HepG2 (cell line): ENCODE results near the gene ZMYND8. TPM values are rescaled to one million over a fixed set of nuclear protein-coding genes. Genes with fewer than 3 reads are reported as not detected.
A peak's percentile ranks its signal among the peaks of the same experiment; 100 is the strongest.

ENCODE experiments used
- ADNP ChIP-seq: sonication (generic); formaldehyde crosslinking; IDR thresholded peaks from 2 replicates; pipeline ENCODE4 v1.4.0; 2020; ENCODE audit warnings: missing genetic modification reagents
- ATF6 ChIP-seq: sonication (generic); formaldehyde crosslinking; conservative IDR thresholded peaks from 2 replicates; pipeline ENCODE4 v1.4.0; 2020; ENCODE audit warnings: missing genetic modification reagents
- CREM ChIP-seq, 2 experiments: sonication (generic) in 1 of 2; formaldehyde crosslinking in 1 of 2; IDR thresholded peaks; 2 replicates each; pipeline versions ENCODE4 v1.4.0 to v1.6.1; 2016 to 2020; ENCODE audit warnings: antibody characterized with exemption in 1 of 2, mild to moderate bottlenecking in 1 of 2, missing genetic modification reagents in 1 of 2
- FOSL2 ChIP-seq: sonication (generic); formaldehyde crosslinking; IDR thresholded peaks from 2 replicates; pipeline ENCODE4 v1.4.0; 2020; ENCODE audit warnings: missing genetic modification reagents
- GMEB2 ChIP-seq: IDR thresholded peaks from 2 replicates; pipeline ENCODE4 v1.6.1; 2016; ENCODE audit warnings: missing biosample characterization, missing genetic modification reagents, low read depth
- HOXA5 ChIP-seq: sonication (generic); formaldehyde crosslinking; IDR thresholded peaks from 2 replicates; pipeline ENCODE4 v1.4.0; 2020; ENCODE audit warnings: missing genetic modification reagents
- MAF1 ChIP-seq: sonication (generic); formaldehyde crosslinking; IDR thresholded peaks from 2 replicates; pipeline ENCODE4 v1.5.0; 2020; ENCODE audit warnings: missing genetic modification reagents, borderline replicate concordance
- RBFOX2 ChIP-seq: fragments of 200-400 bp; formaldehyde crosslinking; IDR thresholded peaks from 2 replicates; pipeline ENCODE4 v1.6.1; 2017; ENCODE audit warnings: low read depth, mild to moderate bottlenecking, low read length
- RXRA ChIP-seq: sonication (generic); formaldehyde crosslinking; IDR thresholded peaks from 2 replicates; pipeline ENCODE4 v1.5.1; 2020; ENCODE audit warnings: missing genetic modification reagents
- SIX1 ChIP-seq: sonication (generic); formaldehyde crosslinking; IDR thresholded peaks from 2 replicates; pipeline ENCODE4 v1.4.0; 2020; ENCODE audit warnings: missing genetic modification reagents, borderline replicate concordance
- SKIL ChIP-seq: sonication (generic); formaldehyde crosslinking; IDR thresholded peaks from 2 replicates; pipeline ENCODE4 v1.8.0; 2022; ENCODE audit warnings: missing genetic modification reagents, mild to moderate bottlenecking, moderate library complexity, borderline replicate concordance
- TFAP4 ChIP-seq: sonication (generic); IDR thresholded peaks from 2 replicates; pipeline ENCODE4 v1.6.1; 2016; ENCODE audit warnings: low read depth, borderline replicate concordance
- TRAFD1 ChIP-seq: sonication (generic); formaldehyde crosslinking; IDR thresholded peaks from 2 replicates; pipeline ENCODE4 v1.5.1; 2020; ENCODE audit warnings: missing genetic modification reagents, mild to moderate bottlenecking, borderline replicate concordance
- ZNF121 ChIP-seq: sonication (generic); formaldehyde crosslinking; IDR thresholded peaks from 2 replicates; pipeline ENCODE4 v1.5.0; 2020; ENCODE audit warnings: mild to moderate bottlenecking, missing genetic modification reagents
- ZNF24 ChIP-seq: fragments of 450-650 bp; IDR thresholded peaks from 2 replicates; pipeline ENCODE4 v1.6.1; 2017; ENCODE audit warnings: antibody characterized with exemption, mild to moderate bottlenecking
- ZNF256 ChIP-seq: sonication (generic); formaldehyde crosslinking; conservative IDR thresholded peaks from 2 replicates; pipeline ENCODE4 v1.4.0; 2020; ENCODE audit warnings: missing genetic modification reagents
- ZNF564 ChIP-seq: sonication (generic); formaldehyde crosslinking; IDR thresholded peaks from 2 replicates; pipeline ENCODE4 v1.8.1; 2023; ENCODE audit warnings: mild to moderate bottlenecking, missing genetic modification reagents
- ZNF577 ChIP-seq: sonication (generic); formaldehyde crosslinking; IDR thresholded peaks from 2 replicates; pipeline ENCODE4 v1.4.0; 2020; ENCODE audit warnings: mild to moderate bottlenecking, low read depth, missing genetic modification reagents, borderline replicate concordance
- ZNF678 ChIP-seq: sonication (generic); formaldehyde crosslinking; IDR thresholded peaks from 2 replicates; pipeline ENCODE4 v1.4.0; 2020; ENCODE audit warnings: mild to moderate bottlenecking, missing genetic modification reagents
- ZNF776 ChIP-seq: sonication (generic); formaldehyde crosslinking; IDR thresholded peaks from 2 replicates; pipeline ENCODE4 v1.4.0; 2020; ENCODE audit warnings: mild to moderate bottlenecking, missing genetic modification reagents
- polyA plus RNA-seq, 8 experiments: library from polyadenylated mRNA; depleted of rRNA in 3 of 8; stranded (reverse) in 7 of 8; unstranded in 1 of 8; fragments of >200 nt; fragmentation: Illumina TruSeq in 4 of 8; extraction: Trizol in 4 of 8; gene quantifications; 2 replicates each; pipeline versions ENCODE4 v1.2.1 to v1.2.3, GENCODE V29; 2011 to 2016; ENCODE audit warnings: low read depth in 4 of 8, missing spikeins in 1 of 8, mixed read lengths in 1 of 8; ENCODE audit not compliant: insufficient read depth in 1 of 8
- total RNA-seq, 5 experiments: library from RNA; depleted of rRNA; stranded (reverse); fragments of >200 nt; fragmentation: Illumina TruSeq; extraction: Trizol; gene quantifications; 2 replicates each; pipeline ENCODE4 v1.2.3, GENCODE V29; 2016; ENCODE audit warnings: low read depth in 1 of 5

ZMYND8 gene
- total and polyA plus RNA-seq, 2 of the 13 experiments (the other 11 are each of a cell fraction or from before 2014, with no cell fraction given): 53.9 to 84.7 TPM

- TF ChIP-seq ZNF776 (CRISPR knock-in tag) (no peak), CREM (IDR thresholded peaks at IDR 0.05) (no peak; the same call in 1 of the 2 replicates), CREM (CRISPR knock-in tag; IDR thresholded peaks at IDR 0.05) (no peak), FOSL2 (peak; percentile 43; the same call in 1 of the 2 replicates), ZNF121 (CRISPR knock-in tag) (no peak), MAF1 (CRISPR knock-in tag) (no peak), SKIL (CRISPR knock-in tag) (no peak), ATF6 (CRISPR knock-in tag) (no peak), HOXA5 (no peak; the same call in 1 of the 2 replicates), ZNF256 (no peak), TFAP4 (no peak), GMEB2 (CRISPR knock-in tag) (peak; percentile 11; the same call in 1 of the 2 replicates), ZNF678 (CRISPR knock-in tag) (0 out of 2 replicates have a peak, but pooled peaks have one; percentile 47), RBFOX2 (peak; percentile 12; the same call in 1 of the 2 replicates), ZNF24 (peak; percentile 13; the same call in 1 of the 2 replicates), ZNF577 (CRISPR knock-in tag) (0 out of 2 replicates have a peak, but pooled peaks have one; percentile 32), SIX1 (peak; percentile 4; the same call in 1 of the 2 replicates), TRAFD1 (CRISPR knock-in tag) (no peak), ADNP (CRISPR knock-in tag) (no peak; the same call in none of the 2 replicates), ZNF564 (peak; percentile 59; the same call in 1 of the 2 replicates), RXRA (CRISPR knock-in tag) (no peak)
These were observed 3.2 kb upstream of the ZMYND8 start (continued) for GRCh38 chr20:47359530-47360296.
